Measurements from ENCODE around the gene OPTN.
A peak's percentile ranks its signal among the peaks of the same experiment; 100 is the strongest.
"Not testable (repeated sequence)": the region's sequence is repeated elsewhere in the genome, so short reads cannot be mapped to it uniquely, and the experiment has no call there.

The OPTN gene

DNA sequence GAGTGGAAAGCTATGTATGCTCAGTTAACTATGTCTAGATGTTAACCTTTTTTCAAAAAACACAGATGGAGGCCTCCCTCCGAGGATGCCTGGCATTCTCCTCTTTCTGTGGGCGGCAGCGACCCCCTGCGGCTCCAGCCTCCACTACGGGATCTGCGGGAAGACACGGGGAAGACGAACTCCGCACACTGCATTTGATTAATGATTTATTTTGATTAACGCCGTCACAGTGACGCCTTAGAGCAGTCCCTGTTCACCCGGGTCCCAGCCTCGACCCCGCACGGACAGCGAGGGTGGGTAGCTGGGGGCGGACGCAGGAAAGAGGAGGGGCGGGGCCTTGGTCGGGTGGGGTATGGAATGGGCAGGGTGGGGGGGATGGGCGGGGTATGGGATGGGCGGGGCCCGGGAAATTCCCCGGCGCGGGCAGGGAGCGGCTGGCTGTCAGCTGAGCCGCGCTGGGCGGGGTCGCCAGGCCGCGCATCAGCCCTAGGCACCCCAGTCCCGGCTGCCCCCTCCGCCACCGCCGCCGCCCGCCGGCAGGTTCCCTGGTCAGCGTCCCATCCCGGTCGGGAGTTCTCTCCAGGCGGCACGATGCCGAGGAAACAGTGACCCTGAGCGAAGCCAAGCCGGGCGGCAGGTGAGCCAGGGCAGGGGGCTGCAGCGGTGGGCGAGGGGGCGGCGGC, at the start of gene OPTN:
Gene OPTN (plus strand): TSS at position 498 of the 683 bp plus-strand sequence. CDS start 8,960 bp downstream, outside the sequence.
- DNase-seq = peak; percentile 81

DNA sequence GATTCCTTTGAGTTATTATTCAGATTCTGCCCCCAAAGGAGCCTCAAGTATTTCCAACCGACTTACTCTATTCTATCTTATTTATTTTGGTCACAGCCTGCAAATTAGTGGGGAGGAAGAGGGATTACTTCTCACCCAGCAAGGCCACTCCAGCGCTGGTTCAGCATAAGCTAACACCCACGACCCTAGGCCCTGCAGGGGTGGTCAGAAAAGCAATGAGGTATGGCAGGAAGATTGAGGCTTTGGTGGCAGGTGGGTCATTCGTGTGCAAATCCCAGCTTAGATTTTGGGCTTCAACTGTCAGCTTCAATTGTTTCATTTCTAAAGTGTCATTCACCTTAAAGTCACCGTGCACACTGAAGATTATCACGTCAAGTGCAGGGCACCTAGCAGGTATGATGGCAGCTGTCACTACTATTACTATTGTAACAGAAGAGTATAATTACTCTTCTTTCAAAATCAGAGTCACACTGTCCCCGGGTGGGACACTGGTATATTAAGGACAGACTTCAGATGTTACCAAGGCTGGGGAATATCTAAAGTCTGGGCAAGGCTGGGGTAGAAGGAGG, 48.8 kb upstream of the OPTN start:
- DNase-seq = no peak

DNA sequence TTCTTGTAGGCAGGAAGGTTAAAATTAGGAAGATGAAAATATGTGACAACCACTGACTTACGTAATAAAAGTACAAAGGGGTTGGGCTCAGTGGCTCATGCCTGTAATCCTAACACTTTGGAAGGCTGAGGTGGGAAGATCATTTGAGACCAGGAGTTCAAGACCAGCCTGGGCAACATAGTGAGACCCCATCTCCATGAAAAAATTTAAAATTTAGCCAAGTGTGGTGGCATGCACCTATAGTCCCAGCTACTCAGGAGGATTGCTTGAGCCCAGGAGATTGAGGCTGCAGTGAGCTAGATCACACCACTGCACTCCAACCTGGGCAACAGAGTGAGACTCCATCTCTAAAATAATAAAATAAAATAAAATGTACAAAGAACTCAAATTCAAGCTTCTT, 46.8 kb upstream of the OPTN start:
- DNase-seq = not testable (repeated sequence)

DNA sequence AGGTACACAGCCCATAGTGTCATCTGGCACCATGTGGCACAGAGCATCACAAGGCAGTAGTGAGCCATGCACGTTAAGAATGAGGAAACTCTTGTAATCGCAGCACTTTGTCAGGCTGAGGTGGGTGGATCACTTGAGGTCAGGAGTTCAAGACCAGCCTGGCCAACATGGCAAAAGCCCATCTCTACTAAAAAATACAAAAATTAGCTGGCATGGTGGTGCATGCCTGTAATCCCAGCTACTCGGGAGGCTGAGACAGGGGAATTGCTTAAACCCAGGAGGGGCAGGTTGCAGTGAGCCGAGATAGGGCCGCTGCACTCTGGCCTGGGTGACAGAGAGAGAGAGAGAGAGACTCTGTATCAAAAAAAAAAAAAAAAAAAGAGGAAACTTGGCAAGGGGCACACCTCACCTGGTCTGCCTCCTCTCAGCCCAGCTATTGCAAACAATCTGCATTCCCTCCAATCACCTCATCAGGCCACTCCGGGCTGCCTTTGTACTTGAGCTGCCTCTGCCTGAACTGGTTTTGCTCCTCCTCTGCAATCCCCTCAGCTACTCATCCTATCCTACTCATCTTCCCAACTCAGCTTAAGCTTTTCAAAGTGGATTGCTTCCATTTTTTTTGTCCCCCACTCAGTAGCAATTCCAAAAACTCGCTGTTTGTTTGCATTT, 46.0 kb upstream of the OPTN start:
- no peak for DNase-seq

GRCh38 chr10:13054844-13055243, 45.1 kb upstream of the OPTN start:
- DNase-seq = no peak

DNA sequence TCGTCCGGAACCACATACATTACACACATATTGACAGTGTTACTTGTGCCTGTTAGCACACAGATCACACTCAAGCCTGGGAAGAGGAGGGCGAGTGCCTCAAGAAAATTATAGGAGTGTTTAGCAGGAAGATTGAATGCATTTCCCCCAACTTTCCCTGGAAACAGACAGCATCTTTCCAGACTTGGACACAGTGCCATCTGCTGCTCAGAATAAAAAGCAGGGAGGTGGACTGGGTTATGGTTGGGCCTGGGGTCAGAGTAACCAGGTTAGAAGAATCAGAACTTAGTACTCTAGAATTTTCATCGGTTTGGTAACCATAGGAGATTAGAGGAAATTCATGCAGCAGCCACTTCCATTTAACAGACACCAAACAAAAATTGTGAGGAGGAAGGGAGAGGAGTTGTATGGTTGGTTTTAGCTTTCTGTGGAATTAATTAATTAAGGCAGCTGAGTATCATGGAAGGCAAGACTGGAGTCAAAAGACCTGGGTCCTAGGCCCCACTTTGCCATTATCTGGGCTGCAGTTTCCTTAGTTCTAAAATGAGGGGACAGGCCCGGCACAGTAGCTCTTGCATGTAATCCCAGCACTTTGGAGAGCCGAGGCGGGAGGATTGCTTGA, 43.4 kb upstream of the OPTN start:
- DNase-seq = no peak

DNA sequence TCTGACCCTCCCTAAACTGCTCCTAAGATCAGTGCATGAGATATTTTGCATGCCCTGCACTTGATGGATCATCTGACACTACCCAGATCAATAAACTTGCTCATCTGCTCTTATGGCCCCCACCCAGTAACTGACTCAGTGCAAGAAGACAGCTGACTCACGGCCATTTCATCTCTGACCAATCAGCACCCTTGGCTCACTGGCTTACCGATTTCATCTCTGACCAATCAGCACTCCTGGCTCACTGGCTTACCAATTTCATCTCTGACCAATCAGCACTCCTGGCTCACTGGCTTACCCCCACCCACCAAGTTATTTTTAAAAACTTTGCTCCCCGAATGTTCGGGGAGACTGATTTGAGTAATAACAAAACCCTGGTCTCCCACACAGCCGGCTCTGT, 37.2 kb upstream of the OPTN start:
- no peak for DNase-seq

GRCh38 chr10:13066527-13066926, 33.4 kb upstream of the OPTN start:
- no peak for DNase-seq

DNA sequence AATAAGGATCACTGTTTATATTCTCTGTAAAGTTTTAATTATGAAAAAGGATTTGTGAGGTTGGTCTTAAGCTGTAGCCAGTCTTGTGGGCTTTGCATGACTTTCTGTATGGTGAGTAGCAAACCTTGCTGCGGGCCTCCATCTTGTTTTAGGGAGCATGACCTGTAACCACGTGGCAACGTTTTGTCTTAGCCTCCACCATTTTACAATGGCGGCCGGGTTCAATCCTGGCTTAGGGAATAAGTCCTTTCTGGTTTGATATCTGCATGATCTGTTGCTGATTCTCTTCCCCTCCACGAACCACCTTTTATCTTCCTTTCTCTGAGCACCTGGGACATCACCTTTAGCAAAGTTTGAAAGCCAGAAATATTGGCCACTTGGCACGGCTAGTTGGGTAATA, 32.5 kb upstream of the OPTN start:
- no peak for DNase-seq

- no peak for DNase-seq
Observed at GRCh38 chr10:13068071-13068470, 31.9 kb upstream of the OPTN start.

DNA sequence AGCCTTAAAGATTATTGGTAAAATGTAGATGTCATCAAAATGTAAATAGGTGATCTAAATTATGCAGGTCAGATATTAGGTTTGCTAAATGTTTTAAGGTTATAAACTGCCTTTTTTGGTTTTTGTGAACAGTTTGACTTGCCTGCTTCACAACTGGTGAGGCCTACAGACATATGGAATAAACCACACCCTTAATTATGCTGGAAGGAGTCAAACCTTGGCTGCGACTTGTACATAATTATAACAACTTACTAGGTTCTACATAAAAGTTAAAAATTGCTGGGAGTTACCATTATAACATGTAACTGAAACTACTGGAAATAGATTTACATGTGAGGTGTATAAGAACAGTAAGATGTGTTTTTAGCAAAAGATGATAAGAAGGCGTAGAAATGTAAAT, 31.5 kb upstream of the OPTN start:
- DNase-seq = no peak

DNA sequence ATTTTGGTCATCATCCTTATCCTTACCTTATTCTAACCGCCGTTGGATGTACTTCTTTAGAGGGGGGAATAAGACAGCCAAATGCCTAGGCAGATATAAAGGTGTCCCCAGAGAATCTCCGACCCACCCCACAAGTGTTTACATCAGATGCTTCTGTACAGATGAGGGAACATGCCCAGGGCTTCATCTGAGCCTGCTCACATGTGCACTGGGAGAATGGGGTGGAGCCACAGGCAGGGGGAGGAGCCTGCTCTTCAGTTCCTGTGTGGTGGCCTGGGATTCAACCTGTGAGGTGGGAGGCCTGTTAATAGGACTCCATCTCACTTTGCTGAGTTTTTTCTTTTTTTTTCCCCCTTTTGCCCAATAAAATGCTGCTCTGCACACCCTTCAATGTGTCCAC, 27.6 kb upstream of the OPTN start:
- DNase-seq = no peak

- DNase-seq = peak; percentile 9
Observed at GRCh38 chr10:13074563-13075451, 25.2 kb upstream of the OPTN start.

GRCh38 chr10:13078912-13079775, 20.8 kb upstream of the OPTN start:
- no peak for DNase-seq

GRCh38 chr10:13079776-13080050, 20.2 kb upstream of the OPTN start:
- no peak for DNase-seq

DNA sequence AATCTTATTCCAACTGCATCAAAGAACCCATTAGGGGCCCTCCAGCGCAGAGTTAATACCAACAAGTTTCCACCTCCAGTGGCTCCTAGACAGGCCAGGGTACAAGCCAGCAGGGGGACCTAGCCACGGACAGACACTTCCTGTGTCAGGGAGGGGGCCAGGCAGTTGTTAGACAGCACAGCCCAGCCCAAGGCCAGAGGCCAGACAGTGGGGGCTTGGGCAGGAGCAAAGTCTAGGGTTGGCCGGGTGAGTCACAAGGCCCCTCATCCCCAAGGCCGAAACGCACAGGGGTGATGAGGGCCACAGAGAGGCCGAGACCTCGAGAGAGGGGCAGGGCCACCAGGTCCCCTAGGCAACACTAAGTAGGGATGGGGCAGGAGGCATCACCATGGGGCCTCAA, 19.3 kb upstream of the OPTN start:
- no peak for DNase-seq

DNA sequence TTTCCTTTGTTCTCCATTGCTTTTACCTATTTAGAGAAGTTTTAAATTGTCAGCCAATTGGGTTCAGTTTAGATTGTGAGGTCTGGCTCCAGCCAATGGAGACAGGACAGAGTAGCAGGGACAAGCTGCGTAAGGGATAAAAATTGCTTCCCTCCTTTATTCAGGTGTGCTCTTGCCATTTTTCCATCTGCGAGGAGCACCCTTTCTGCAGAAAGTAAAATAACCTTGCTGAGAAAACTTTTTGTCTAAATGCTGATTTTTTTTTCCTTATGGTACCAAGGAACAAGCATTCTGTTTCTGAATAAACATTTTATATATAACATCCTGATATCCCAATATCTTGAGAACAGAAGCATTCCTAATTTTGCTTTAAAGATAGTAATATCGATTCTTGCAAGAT, 16.3 kb upstream of the OPTN start:
- not testable (repeated sequence) for DNase-seq

GRCh38 chr10:13086056-13086455, 13.9 kb upstream of the OPTN start:
- no peak for DNase-seq

GRCh38 chr10:13087601-13087985, 12.4 kb upstream of the OPTN start:
- no peak for DNase-seq

- DNase-seq = no peak
Observed at GRCh38 chr10:13087986-13088618, 11.9 kb upstream of the OPTN start.

- no peak for DNase-seq
Observed at GRCh38 chr10:13089345-13089744, 10.6 kb upstream of the OPTN start.

- no peak for DNase-seq
Observed at GRCh38 chr10:13090289-13090688, 9.7 kb upstream of the OPTN start.

All from CD4-positive, alpha-beta T cell treated with Interferon gamma for 1 hour (primary cell).